Measurements from ENCODE around the gene THBS1.

Gene THBS1

GRCh38 chr15:39608185-39609139 lies 27.6 kb downstream of the THBS1 start:
- no peak for TF ChIP-seq ZNF8 (CRISPR knock-in tag; IDR thresholded peaks at IDR 0.05)
- no peak for TF ChIP-seq ZNF70 (CRISPR knock-in tag; IDR thresholded peaks at IDR 0.05)
- TF ChIP-seq ESRRG (CRISPR knock-in tag; IDR thresholded peaks at IDR 0.05): no peak
- TF ChIP-seq ISL1 (CRISPR knock-in tag; IDR thresholded peaks at IDR 0.05): no peak
- no peak for TF ChIP-seq GLIS3 (CRISPR knock-in tag; IDR thresholded peaks at IDR 0.05)
- TF ChIP-seq SNAI2 (CRISPR knock-in tag; IDR thresholded peaks at IDR 0.05): no peak
- TF ChIP-seq ZFP30 (CRISPR knock-in tag; IDR thresholded peaks at IDR 0.05): no peak
- TF ChIP-seq TCF4 (CRISPR knock-in tag; IDR thresholded peaks at IDR 0.05; ENCODE audit: borderline replicate concordance): no peak
- TF ChIP-seq OSR1 (CRISPR knock-in tag; IDR thresholded peaks at IDR 0.05): no peak
- no peak for ATAC-seq

- TF ChIP-seq TCF4 (CRISPR knock-in tag; IDR thresholded peaks at IDR 0.05; ENCODE audit: borderline replicate concordance) (no peak), ZFP30 (CRISPR knock-in tag; IDR thresholded peaks at IDR 0.05) (no peak), POU6F1 (CRISPR knock-in tag; IDR thresholded peaks at IDR 0.05; ENCODE audit: borderline replicate concordance, low read depth) (no peak), ARNTL (CRISPR knock-in tag; IDR thresholded peaks at IDR 0.05; ENCODE audit: borderline replicate concordance, low read depth) (no peak), CSDC2 (CRISPR knock-in tag; IDR thresholded peaks at IDR 0.05) (no peak), CREB5 (CRISPR knock-in tag; IDR thresholded peaks at IDR 0.05; ENCODE audit: low read depth) (no peak), ISL1 (CRISPR knock-in tag; IDR thresholded peaks at IDR 0.05) (no peak), TSHZ2 (CRISPR knock-in tag; IDR thresholded peaks at IDR 0.05) (no peak), ESRRG (CRISPR knock-in tag; IDR thresholded peaks at IDR 0.05) (no peak), ZNF70 (CRISPR knock-in tag; IDR thresholded peaks at IDR 0.05) (no peak), TOX (CRISPR knock-in tag; IDR thresholded peaks at IDR 0.05; ENCODE audit: borderline replicate concordance) (no peak), SNAI2 (CRISPR knock-in tag; IDR thresholded peaks at IDR 0.05) (no peak), PATZ1 (CRISPR knock-in tag; IDR thresholded peaks at IDR 0.05; ENCODE audit: borderline replicate concordance) (no peak)
- no peak for ATAC-seq
These were observed 28.5 kb downstream of the THBS1 start for GRCh38 chr15:39609166-39609916.

GRCh38 chr15:39610665-39611064 lies 29.8 kb downstream of the THBS1 start:
- no peak for ATAC-seq
- no peak for TF ChIP-seq ZNF70 (CRISPR knock-in tag; IDR thresholded peaks at IDR 0.05)

GRCh38 chr15:39613271-39613670 lies 32.4 kb downstream of the THBS1 start:
- no peak for ATAC-seq
- TF ChIP-seq TCF4 (CRISPR knock-in tag; IDR thresholded peaks at IDR 0.05; ENCODE audit: borderline replicate concordance) (no peak), ZNF8 (CRISPR knock-in tag; IDR thresholded peaks at IDR 0.05) (no peak), ZFP3 (CRISPR knock-in tag; IDR thresholded peaks at IDR 0.05) (no peak), OSR1 (CRISPR knock-in tag; IDR thresholded peaks at IDR 0.05) (no peak), TSHZ2 (CRISPR knock-in tag; IDR thresholded peaks at IDR 0.05) (no peak), ZC3H10 (CRISPR knock-in tag; IDR thresholded peaks at IDR 0.05) (no peak)

Data from SK-N-SH treated with all-trans-retinoic acid at 6 μM for 48 hours (cell line).